Lower leg skin (tissue), 3 donors: ENCODE results near the gene COL4A3.

Source experiments
- CTCF ChIP-seq, 3 donors: fragments of 450-650 bp; IDR thresholded peaks; one replicate each; pipeline ENCODE4 v1.5.1; 2016; ENCODE audit warnings: antibody characterized with exemption in 3 of 3, mild to moderate bottlenecking in 3 of 3, moderate library complexity in 2 of 3
- POLR2A ChIP-seq, 2 donors: fragments of 450-650 bp; IDR thresholded peaks; one replicate each; pipeline ENCODE4 v1.6.1; 2016 to 2017; ENCODE audit warnings: antibody characterized with exemption in 2 of 2, mild to moderate bottlenecking in 1 of 2, moderate library complexity in 1 of 2

- TF ChIP-seq CTCF (IDR thresholded peaks at IDR 0.05): no peak
- TF ChIP-seq POLR2A (IDR thresholded peaks at IDR 0.05): no peak
Observed at GRCh38 chr2:227252831-227253230, 88.4 kb downstream of the COL4A3 start.
